GM12891 (cell line): ENCODE data around the gene CPA5.

Source experiments
- POLR2A ChIP-seq: IDR thresholded peaks from 2 replicates; pipeline ENCODE4 v1.6.1; 2011; ENCODE audit warnings: low read depth, low read length, control low read depth
- POLR2AphosphoS5 ChIP-seq: IDR thresholded peaks from 2 replicates; pipeline ENCODE4 v1.6.1; 2011; ENCODE audit warnings: low read depth, low read length, control low read depth
- POU2F2 ChIP-seq: IDR thresholded peaks from 2 replicates; pipeline ENCODE4 v1.6.1; 2011; ENCODE audit warnings: low read depth, mild to moderate bottlenecking, control low read depth, low read length, moderate library complexity
- TAF1 ChIP-seq: IDR thresholded peaks from 2 replicates; pipeline ENCODE4 v1.6.1; 2011; ENCODE audit warnings: low read depth, low read length, control low read depth

GRCh38 chr7:130353196-130353595, 8.6 kb downstream of the CPA5 start:
- TF ChIP-seq TAF1 (no peak), POLR2A (no peak), POLR2AphosphoS5 (no peak), POU2F2 (no peak)
